Measurements from ENCODE around the gene DCLK1. TPM values are rescaled to one million over a fixed set of nuclear protein-coding genes. Genes with fewer than 3 reads are reported as not detected.

Gene DCLK1
- total and polyA plus RNA-seq, 7 donors, result 0.98 to 15.1 (median 3.9) TPM

- TF ChIP-seq CTCF (IDR thresholded peaks at IDR 0.05), result no peak
- DNase-seq, result no peak
- intact Hi-C loops (cut with DNase I), result no loop called here
- no peak for ATAC-seq
- Histone ChIP-seq H3K9me3 (no peaks in the 10 kb centered on the region), H3K27ac (no peak overlapping the region), H3K4me1 (peaks cover 16% of the 10 kb centered on the region), H3K27me3 (ENCODE audit: insufficient read depth in 3 of 3, low read length in 2 of 3) (no peaks in the 10 kb centered on the region), H3K4me3 (no peak overlapping the region), H3K36me3 (ENCODE audit: insufficient read depth in 1 of 2, low read depth in 1 of 2) (no peaks in the 10 kb centered on the region)
- 91 to 93% (median 91%) methylated on average over 4 of the region's 4 CpGs for WGBS, 3 donors
These were observed 138.2 kb downstream of the DCLK1 start for GRCh38 chr13:35992964-35993363.

- intact Hi-C loops (cut with DNase I), result no loop called here
- H3K4me3 ChIP-seq, result no peak overlapping the region
- WGBS, 3 donors, result 90 to 94% (median 93%) methylated on average over 3 of the region's 3 CpGs
These were observed 141.0 kb downstream of the DCLK1 start for GRCh38 chr13:35990196-35990595.

GRCh38 chr13:35988648-35989081 is 142.5 kb downstream of the DCLK1 start:
- H3K9me3 ChIP-seq, result no peaks in the 10 kb centered on the region
- intact Hi-C loops (cut with DNase I), result loop anchor here in 1 of 2 donors (10.0 kb wide), 1 partner anchor 176 kb away; no protein-coding TSS in a partner anchor
- peaks cover 5% of the 10 kb centered on the region for H3K4me1 ChIP-seq
- 83 to 86% (median 84%) methylated on average over 6 of the region's 6 CpGs for WGBS, 3 donors
- H3K27me3 ChIP-seq (ENCODE audit: insufficient read depth in 3 of 3, low read length in 2 of 3), result no peaks in the 10 kb centered on the region
- no peaks in the 10 kb centered on the region for H3K36me3 ChIP-seq (ENCODE audit: insufficient read depth in 1 of 2, low read depth in 1 of 2)
- no peak for TF ChIP-seq CTCF (IDR thresholded peaks at IDR 0.05)
- H3K4me3 ChIP-seq, result no peak overlapping the region
- ATAC-seq (no peak), DNase-seq (no peak)
- no peak overlapping the region for H3K27ac ChIP-seq

More at GRCh38 chr13:35990196-35990595, 141.0 kb downstream of the DCLK1 start:
- TF ChIP-seq CTCF (IDR thresholded peaks at IDR 0.05), result no peak
- H3K36me3 ChIP-seq (ENCODE audit: insufficient read depth in 1 of 2, low read depth in 1 of 2), result no peaks in the 10 kb centered on the region
- ATAC-seq, result no peak
- no peak for DNase-seq
- H3K9me3 ChIP-seq, result no peaks in the 10 kb centered on the region
- no peaks in the 10 kb centered on the region for H3K27me3 ChIP-seq (ENCODE audit: insufficient read depth in 3 of 3, low read length in 2 of 3)
- no peak overlapping the region for H3K27ac ChIP-seq
- H3K4me1 ChIP-seq, result peaks cover 16% of the 10 kb centered on the region

GRCh38 chr13:35987572-35988513 is 143.3 kb downstream of the DCLK1 start:
- WGBS, 3 donors, result 59 to 68% (median 65%) methylated on average over 18 to 19 of the region's 19 CpGs
- H3K4me1 ChIP-seq, result no peaks in the 10 kb centered on the region
- no peaks in the 10 kb centered on the region for H3K27me3 ChIP-seq (ENCODE audit: insufficient read depth in 3 of 3, low read length in 2 of 3)
- no peak overlapping the region for H3K27ac ChIP-seq
- no peak for TF ChIP-seq CTCF (IDR thresholded peaks at IDR 0.05)
- no peak overlapping the region for H3K4me3 ChIP-seq
- ATAC-seq, result peak; percentile 49 to 83 (median 66)
- no peaks in the 10 kb centered on the region for H3K36me3 ChIP-seq (ENCODE audit: insufficient read depth in 1 of 2, low read depth in 1 of 2)
- DNase-seq, result no peak
- no peaks in the 10 kb centered on the region for H3K9me3 ChIP-seq
- intact Hi-C loops (cut with DNase I), result loop anchor here in 1 of 2 donors (10.0 kb wide), 1 partner anchor 177 kb away; no protein-coding TSS in a partner anchor
